CD14-positive monocyte (primary cell): ENCODE measurements around the gene CENPF. TPM values are rescaled to one million over a fixed set of nuclear protein-coding genes. Genes with fewer than 3 reads are reported as not detected.

Source experiments
- DNase-seq, 3 donors: peaks; one replicate each; pipeline ENCODE4 v3.0.0-alpha.2; 2011 to 2022
- H2AFZ ChIP-seq: 2 replicates; pipeline ENCODE4 v1.6.0; 2012; ENCODE audit warnings: mild to moderate bottlenecking, low read depth, low read length, inconsistent platforms; ENCODE audit not compliant: insufficient read depth, poor library complexity, severe bottlenecking
- H3K27ac ChIP-seq, 2 donors: 1 replicate in 1 of 2; 2 replicates in 1 of 2; pipeline ENCODE4 v1.5.1; 2012 to 2013; ENCODE audit warnings: low read length in 2 of 2, control low read depth in 1 of 2, inconsistent platforms in 1 of 2, low read depth in 1 of 2, mild to moderate bottlenecking in 1 of 2
- H3K27me3 ChIP-seq, 2 donors: one replicate each; pipeline versions ENCODE4 v1.6.0 to v1.6.1; 2011 to 2013; ENCODE audit warnings: low read length in 2 of 2; ENCODE audit not compliant: control insufficient read depth in 2 of 2, insufficient read depth in 2 of 2
- H3K36me3 ChIP-seq, 2 donors: replicated peaks in 1 of 2; 1 replicate in 1 of 2; 2 replicates in 1 of 2; pipeline versions ENCODE4 v1.5.1 to v1.6.1; 2012 to 2013; ENCODE audit warnings: low read length in 2 of 2, control low read depth in 1 of 2, inconsistent platforms in 1 of 2, mild to moderate bottlenecking in 1 of 2; ENCODE audit not compliant: insufficient read depth in 2 of 2, control insufficient read depth in 1 of 2
- H3K4me1 ChIP-seq, 2 donors: 1 replicate in 1 of 2; 2 replicates in 1 of 2; pipeline versions ENCODE4 v1.5.1 to v1.6.1; 2012 to 2013; ENCODE audit warnings: low read length in 2 of 2, control low read depth in 1 of 2, inconsistent platforms in 1 of 2, mild to moderate bottlenecking in 1 of 2, moderate library complexity in 1 of 2; ENCODE audit not compliant: insufficient read depth in 2 of 2, control insufficient read depth in 1 of 2
- H3K4me2 ChIP-seq: replicated peaks from 2 replicates; pipeline ENCODE3; 2012; ENCODE audit warnings: low read length, moderate library complexity, mild to moderate bottlenecking; ENCODE audit not compliant: poor library complexity, severe bottlenecking; ENCODE audit errors: extremely low read depth
- H3K4me3 ChIP-seq, 3 experiments: fragments of 200-600 bp in 1 of 3; sonication (generic) in 1 of 3; replicated peaks in 1 of 3; 1 replicate in 2 of 3; 2 replicates in 1 of 3; pipeline ENCODE4 v1.5.1; 2011 to 2013; ENCODE audit warnings: low read length in 3 of 3, mild to moderate bottlenecking in 3 of 3, control low read depth in 2 of 3, low read depth in 2 of 3, inconsistent platforms in 1 of 3, moderate library complexity in 1 of 3
- H3K79me2 ChIP-seq: 2 replicates; pipeline ENCODE4 v1.6.0; 2012; ENCODE audit warnings: mild to moderate bottlenecking, control low read depth, inconsistent platforms, low read length, moderate library complexity; ENCODE audit not compliant: insufficient read depth
- H3K9ac ChIP-seq: 2 replicates; pipeline ENCODE4 v1.6.0; 2017; ENCODE audit warnings: low read length, mild to moderate bottlenecking; ENCODE audit not compliant: insufficient read depth, poor library complexity, severe bottlenecking
- H3K9me3 ChIP-seq, 2 donors: replicated peaks in 1 of 2; 1 replicate in 1 of 2; 2 replicates in 1 of 2; pipeline versions ENCODE4 v1.5.1 to v1.6.1; 2012 to 2013; ENCODE audit warnings: low read length in 2 of 2, control low read depth in 1 of 2; ENCODE audit not compliant: control insufficient read depth in 1 of 2, insufficient read depth in 1 of 2
- H4K20me1 ChIP-seq: 2 replicates; pipeline ENCODE4 v1.6.0; 2012; ENCODE audit warnings: mild to moderate bottlenecking, low read length, control low read depth, moderate library complexity; ENCODE audit not compliant: insufficient read depth
- H3K27ac Mint-ChIP-seq, 7 donors: one replicate each; pipeline ENCODE4 v1.8.0; 2020; ENCODE audit warnings: mild to moderate bottlenecking in 7 of 7, mixed read lengths in 7 of 7, moderate library complexity in 6 of 7, inconsistent platforms in 2 of 7
- H3K27me3 Mint-ChIP-seq, 3 donors: one replicate each; pipeline ENCODE4 v1.8.0; 2021 to 2022; ENCODE audit warnings: low read depth in 3 of 3, mild to moderate bottlenecking in 3 of 3, mixed read lengths in 3 of 3, moderate library complexity in 3 of 3, inconsistent platforms in 1 of 3
- H3K36me3 Mint-ChIP-seq, 2 donors: one replicate each; pipeline ENCODE4 v1.8.0; 2020; ENCODE audit warnings: mixed read lengths in 2 of 2, inconsistent platforms in 1 of 2, mild to moderate bottlenecking in 1 of 2
- H3K4me1 Mint-ChIP-seq: one replicate; pipeline ENCODE4 v1.8.0; 2020; ENCODE audit warnings: mild to moderate bottlenecking, mixed read lengths
- H3K4me3 Mint-ChIP-seq, 2 donors: one replicate each; pipeline ENCODE4 v1.8.0; 2020; ENCODE audit warnings: mild to moderate bottlenecking in 2 of 2, mixed read lengths in 2 of 2, moderate library complexity in 1 of 2
- H3K9me3 Mint-ChIP-seq, 7 donors: one replicate each; pipeline ENCODE4 v1.8.0; 2020 to 2022; ENCODE audit warnings: mixed read lengths in 7 of 7, mild to moderate bottlenecking in 6 of 7, moderate library complexity in 6 of 7, inconsistent platforms in 2 of 7
- WGBS: methylation state at CpG from one replicate; pipeline ENCODE4 v1.1.5; 2013; ENCODE audit warnings: missing lambda C conversion rate; ENCODE audit not compliant: insufficient coverage; 5-methylcytosine and 5-hydroxymethylcytosine counted together
- intact Hi-C, 2 donors: fragments of 100-400 bp; cut with micrococcal nuclease; formaldehyde crosslinking; loops; one replicate each; pipeline versions ENCODE4 v1.15.0 to v1.15.1; 2023
- polyA plus RNA-seq, 3 donors: library from polyadenylated mRNA; depleted of rRNA in 1 of 3; unstranded in 2 of 3; stranded (reverse) in 1 of 3; fragments of 300-500 nt in 2 of 3; fragments of >200 nt in 1 of 3; fragmentation: Illumina TruSeq in 2 of 3; gene quantifications; 1 replicate in 2 of 3; 2 replicates in 1 of 3; pipeline ENCODE4 v1.2.3, GENCODE V29; 2012 to 2021
- TF ChIP-seq, protein P1 (sequence below): fragments of 200-600 bp; IDR thresholded peaks from one replicate; pipeline ENCODE4 v1.8.0; 2022; ENCODE audit warnings: antibody characterized with exemption, mild to moderate bottlenecking

The CENPF gene
- polyA plus RNA-seq, 3 donors = 0.01 to 0.29 TPM; not detected in 1

DNA sequence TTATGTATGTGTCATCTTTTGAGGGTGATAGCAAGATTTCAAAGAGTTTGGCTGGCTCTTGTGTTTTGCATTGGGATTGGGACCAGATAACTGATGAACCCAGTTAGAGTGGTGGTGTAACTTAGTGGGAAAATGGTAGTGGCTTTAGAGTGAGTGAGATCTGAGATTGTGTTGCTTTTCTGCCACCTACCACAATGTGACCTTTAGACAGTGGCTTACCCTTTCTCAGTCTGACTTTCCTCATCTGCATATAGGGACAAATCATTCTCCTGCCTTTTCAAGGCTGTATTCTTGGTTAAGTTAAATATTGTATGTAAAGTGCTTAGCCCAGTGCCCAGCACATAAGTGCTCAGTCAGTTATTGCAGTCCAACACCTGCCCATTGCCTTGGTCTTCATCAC, 31.3 kb downstream of the CENPF start:
- Mint-ChIP-seq H3K27ac (no peak overlapping the region), H3K36me3 (peaks cover 67 to 98% of the 10 kb centered on the region in 2 donors), H3K9me3 (no peaks in the 10 kb centered on the region), H3K4me1 (no peaks in the 10 kb centered on the region), H3K27me3 (no peaks in the 10 kb centered on the region), H3K4me3 (no peak overlapping the region)
- DNase-seq = no peak
- Histone ChIP-seq H3K79me2 (no peaks in the 10 kb centered on the region), H3K4me2 (no peak overlapping the region), H3K4me1 (no peaks in the 10 kb centered on the region), H3K9ac (no peak overlapping the region), H3K9me3 (no peaks in the 10 kb centered on the region), H3K27ac (no peak overlapping the region), H3K36me3 (peaks cover 76 to 100% of the 10 kb centered on the region in 2 donors), H3K27me3 (no peaks in the 10 kb centered on the region), H2AFZ (no peak overlapping the region), H3K4me3 (no peak overlapping the region), H4K20me1 (no peaks in the 10 kb centered on the region)
- intact Hi-C loops = no loop called here
- TF ChIP-seq, protein P1, sequence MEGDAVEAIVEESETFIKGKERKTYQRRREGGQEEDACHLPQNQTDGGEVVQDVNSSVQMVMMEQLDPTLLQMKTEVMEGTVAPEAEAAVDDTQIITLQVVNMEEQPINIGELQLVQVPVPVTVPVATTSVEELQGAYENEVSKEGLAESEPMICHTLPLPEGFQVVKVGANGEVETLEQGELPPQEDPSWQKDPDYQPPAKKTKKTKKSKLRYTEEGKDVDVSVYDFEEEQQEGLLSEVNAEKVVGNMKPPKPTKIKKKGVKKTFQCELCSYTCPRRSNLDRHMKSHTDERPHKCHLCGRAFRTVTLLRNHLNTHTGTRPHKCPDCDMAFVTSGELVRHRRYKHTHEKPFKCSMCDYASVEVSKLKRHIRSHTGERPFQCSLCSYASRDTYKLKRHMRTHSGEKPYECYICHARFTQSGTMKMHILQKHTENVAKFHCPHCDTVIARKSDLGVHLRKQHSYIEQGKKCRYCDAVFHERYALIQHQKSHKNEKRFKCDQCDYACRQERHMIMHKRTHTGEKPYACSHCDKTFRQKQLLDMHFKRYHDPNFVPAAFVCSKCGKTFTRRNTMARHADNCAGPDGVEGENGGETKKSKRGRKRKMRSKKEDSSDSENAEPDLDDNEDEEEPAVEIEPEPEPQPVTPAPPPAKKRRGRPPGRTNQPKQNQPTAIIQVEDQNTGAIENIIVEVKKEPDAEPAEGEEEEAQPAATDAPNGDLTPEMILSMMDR = no peak

- no peaks in the 10 kb centered on the region for H3K9me3 Mint-ChIP-seq
- Histone ChIP-seq H2AFZ (no peak overlapping the region), H3K79me2 (no peaks in the 10 kb centered on the region), H3K9ac (no peak overlapping the region), H3K27me3 (no peaks in the 10 kb centered on the region), H3K27ac (no peak overlapping the region), H3K4me3 (no peak overlapping the region), H3K4me1 (no peaks in the 10 kb centered on the region), H3K9me3 (no peaks in the 10 kb centered on the region), H4K20me1 (no peaks in the 10 kb centered on the region), H3K36me3 (peaks cover 71 to 100% of the 10 kb centered on the region in 2 donors), H3K4me2 (no peak overlapping the region)
- no peak for DNase-seq
- peak overlapping the region in 1 of 7 donors; percentile 5 for H3K27ac Mint-ChIP-seq
- TF ChIP-seq, protein P1 = no peak
- intact Hi-C loops = no loop called here
- H3K36me3 Mint-ChIP-seq = peaks cover 62 to 92% of the 10 kb centered on the region in 2 donors
- WGBS = 100% methylated on average over 1 of the region's 3 CpGs
- H3K4me1 Mint-ChIP-seq = no peaks in the 10 kb centered on the region
- no peak overlapping the region for H3K4me3 Mint-ChIP-seq
- no peaks in the 10 kb centered on the region for H3K27me3 Mint-ChIP-seq
Measured at GRCh38 chr1:214635086-214635485, 32.1 kb downstream of the CENPF start.
